Breast epithelium (tissue), 4 donors: Measurements from ENCODE around the gene BRCC3. TPM values are rescaled to one million over a fixed set of nuclear protein-coding genes. Genes with fewer than 3 reads are reported as not detected.

ENCODE experiments used
- DNase-seq, 2 donors: peaks; one replicate each; pipeline ENCODE4 v3.0.0-alpha.2; 2019; ENCODE audit warnings: low spot score in 2 of 2
- H3K27ac ChIP-seq, 2 donors: fragments of 200-600 bp; sonication (generic) in 1 of 2; one replicate each; pipeline ENCODE4 v1.5.1; 2016 to 2019; ENCODE audit warnings: mild to moderate bottlenecking in 1 of 2
- H3K27me3 ChIP-seq, 2 donors: fragments of 200-600 bp; sonication (generic) in 1 of 2; one replicate each; pipeline versions ENCODE4 v1.5.1 to v1.6.0; 2017 to 2019; ENCODE audit warnings: control low read depth in 1 of 2, mild to moderate bottlenecking in 1 of 2
- H3K36me3 ChIP-seq: fragments of 200-600 bp; one replicate; pipeline ENCODE4 v1.5.1; 2019
- H3K4me1 ChIP-seq, 2 donors: fragments of 200-600 bp; sonication (generic); one replicate each; pipeline ENCODE4 v1.5.1; 2016 to 2019; ENCODE audit warnings: control low read depth in 1 of 2
- H3K4me3 ChIP-seq, 3 donors: fragments of 200-600 bp; sonication (generic); 1 replicate in 2 of 3; 2 replicates in 1 of 3; pipeline ENCODE4 v1.5.1; 2016 to 2019; ENCODE audit warnings: mild to moderate bottlenecking in 3 of 3, moderate library complexity in 2 of 3
- H3K9me3 ChIP-seq, 2 donors: fragments of 200-600 bp; sonication (generic) in 1 of 2; one replicate each; pipeline ENCODE4 v1.5.1; 2016 to 2019; ENCODE audit warnings: control low read depth in 1 of 2
- POLR2A ChIP-seq: fragments of 450-650 bp; IDR thresholded peaks from one replicate; pipeline ENCODE4 v1.6.1; 2016; ENCODE audit warnings: antibody characterized with exemption, mild to moderate bottlenecking, moderate library complexity
- POLR2AphosphoS5 ChIP-seq, 3 donors: sonication (generic); formaldehyde crosslinking; IDR thresholded peaks; one replicate each; pipeline ENCODE4 v1.6.1; 2017; ENCODE audit warnings: antibody characterized with exemption in 3 of 3
- intact Hi-C: fragments of 100-400 bp; cut with DNase I; formaldehyde crosslinking; loops from one replicate; pipeline ENCODE4 v1.15.1; 2023; ENCODE audit warnings: low total_unique reads
- total RNA-seq, 3 donors: library from RNA; depleted of rRNA; stranded (reverse); fragments of >200 nt; gene quantifications; one replicate each; pipeline ENCODE4 v1.1.0, GENCODE V29; 2016
- TF ChIP-seq, protein P1 (sequence below), 3 donors: fragments of 450-650 bp; IDR thresholded peaks; one replicate each; pipeline ENCODE4 v1.5.1; 2016 to 2017; ENCODE audit warnings: antibody characterized with exemption in 3 of 3, mild to moderate bottlenecking in 3 of 3, moderate library complexity in 3 of 3

BRCC3 gene
- total RNA-seq, 3 donors from 2014 or later: 12.8 to 16.0 (median 13.1) TPM

DNA sequence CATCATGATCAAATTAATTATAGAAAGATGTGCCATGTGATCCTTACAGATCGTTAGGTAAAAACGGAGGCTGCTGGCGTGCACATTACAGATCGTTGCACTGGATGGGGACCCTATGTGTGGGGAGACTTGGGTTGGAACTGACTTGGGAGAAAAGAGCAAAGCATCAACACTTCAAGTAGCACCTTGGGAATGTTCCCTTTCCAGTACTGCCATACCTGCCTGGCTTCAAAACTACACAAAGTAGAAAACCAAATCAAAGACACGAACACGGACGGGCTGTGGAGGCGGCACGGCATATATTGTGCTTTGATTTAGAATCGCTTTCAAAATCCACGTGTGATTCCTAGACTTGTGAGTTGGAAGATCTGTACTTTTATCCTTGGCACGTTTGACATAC, 1.3 kb upstream of the BRCC3 start:
- peak overlapping the region; percentile 54 to 78 (median 57) for H3K4me3 ChIP-seq
- TF ChIP-seq, protein P1, sequence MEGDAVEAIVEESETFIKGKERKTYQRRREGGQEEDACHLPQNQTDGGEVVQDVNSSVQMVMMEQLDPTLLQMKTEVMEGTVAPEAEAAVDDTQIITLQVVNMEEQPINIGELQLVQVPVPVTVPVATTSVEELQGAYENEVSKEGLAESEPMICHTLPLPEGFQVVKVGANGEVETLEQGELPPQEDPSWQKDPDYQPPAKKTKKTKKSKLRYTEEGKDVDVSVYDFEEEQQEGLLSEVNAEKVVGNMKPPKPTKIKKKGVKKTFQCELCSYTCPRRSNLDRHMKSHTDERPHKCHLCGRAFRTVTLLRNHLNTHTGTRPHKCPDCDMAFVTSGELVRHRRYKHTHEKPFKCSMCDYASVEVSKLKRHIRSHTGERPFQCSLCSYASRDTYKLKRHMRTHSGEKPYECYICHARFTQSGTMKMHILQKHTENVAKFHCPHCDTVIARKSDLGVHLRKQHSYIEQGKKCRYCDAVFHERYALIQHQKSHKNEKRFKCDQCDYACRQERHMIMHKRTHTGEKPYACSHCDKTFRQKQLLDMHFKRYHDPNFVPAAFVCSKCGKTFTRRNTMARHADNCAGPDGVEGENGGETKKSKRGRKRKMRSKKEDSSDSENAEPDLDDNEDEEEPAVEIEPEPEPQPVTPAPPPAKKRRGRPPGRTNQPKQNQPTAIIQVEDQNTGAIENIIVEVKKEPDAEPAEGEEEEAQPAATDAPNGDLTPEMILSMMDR (IDR thresholded peaks at IDR 0.05): no peak
- no peak for TF ChIP-seq POLR2AphosphoS5 (IDR thresholded peaks at IDR 0.05)
- TF ChIP-seq POLR2A: no peak
- H3K36me3 ChIP-seq: no peaks in the 10 kb centered on the region
- H3K9me3 ChIP-seq: no peaks in the 10 kb centered on the region
- no peak overlapping the region for H3K27ac ChIP-seq
- intact Hi-C loops: no loop called here
- DNase-seq: no peak
- H3K27me3 ChIP-seq: no peaks in the 10 kb centered on the region
- no peaks in the 10 kb centered on the region for H3K4me1 ChIP-seq

DNA sequence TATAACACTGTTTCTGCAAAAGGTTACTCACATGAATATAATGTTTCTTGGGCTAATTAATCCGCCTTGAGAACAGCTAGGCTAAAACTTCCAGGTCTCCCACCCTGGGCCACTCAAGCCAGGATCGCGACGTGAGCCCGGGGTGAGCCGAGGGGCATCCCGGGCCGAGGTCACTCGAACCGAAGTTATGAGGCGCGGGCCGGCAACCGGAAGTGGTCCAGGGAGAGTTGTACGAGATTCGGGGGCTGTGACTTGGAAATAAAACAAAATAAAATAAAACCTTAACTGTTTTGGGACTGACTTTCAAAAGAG, 689 bp upstream of the BRCC3 start:
- no peaks in the 10 kb centered on the region for H3K4me1 ChIP-seq
- DNase-seq: no peak
- H3K36me3 ChIP-seq: no peaks in the 10 kb centered on the region
- no peaks in the 10 kb centered on the region for H3K9me3 ChIP-seq
- intact Hi-C loops: no loop called here
- peak overlapping the region; percentile 54 to 78 (median 57) for H3K4me3 ChIP-seq
- H3K27ac ChIP-seq: peak overlapping the region; percentile 81 to 89
- no peaks in the 10 kb centered on the region for H3K27me3 ChIP-seq
- TF ChIP-seq, protein P1 (IDR thresholded peaks at IDR 0.05): no peak
- peak in 1 of 3 donors; percentile 13 for TF ChIP-seq POLR2AphosphoS5 (IDR thresholded peaks at IDR 0.05)

DNA sequence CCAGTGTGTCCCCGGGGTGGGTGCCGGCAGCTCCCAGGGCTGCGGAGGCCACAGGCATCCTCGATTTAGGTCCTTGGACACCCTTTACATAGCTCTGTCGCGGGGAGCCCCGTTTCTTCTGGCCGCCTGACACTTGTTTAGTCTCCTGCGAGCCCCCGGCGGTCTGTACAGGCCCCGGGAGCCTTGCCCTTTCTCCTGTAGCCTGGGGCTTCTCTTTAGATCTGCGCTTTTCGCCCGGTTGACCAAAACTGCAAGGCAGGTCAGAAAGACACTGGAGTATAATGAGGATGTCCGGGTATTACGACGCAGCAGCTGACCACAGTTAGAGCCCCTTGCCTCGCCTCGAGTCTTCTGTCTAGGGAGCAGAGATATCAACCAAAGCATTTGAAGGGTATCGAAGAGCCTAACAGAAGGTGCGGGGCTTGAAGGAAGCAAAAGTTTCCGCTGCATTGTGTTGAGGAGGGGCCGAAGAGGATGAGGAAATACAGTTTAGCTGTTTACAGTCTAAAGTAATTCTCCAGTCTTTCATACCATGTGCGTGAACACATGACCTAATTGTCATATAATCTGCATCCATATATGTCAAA, 479 bp downstream of the BRCC3 start:
- Histone ChIP-seq H3K9me3 (no peaks in the 10 kb centered on the region), H3K4me3 (peak overlapping the region; percentile 51 to 78 (median 57)), H3K27me3 (no peaks in the 10 kb centered on the region), H3K4me1 (no peaks in the 10 kb centered on the region), H3K36me3 (no peaks in the 10 kb centered on the region), H3K27ac (peak overlapping the region; percentile 73 to 89)
- TF ChIP-seq POLR2A: no peak
- peak in 1 of 3 donors; percentile 2 for TF ChIP-seq POLR2AphosphoS5 (IDR thresholded peaks at IDR 0.05)
- intact Hi-C loops: no loop called here
- DNase-seq: no peak

- DNase-seq: no peak
- TF ChIP-seq, protein P1 (IDR thresholded peaks at IDR 0.05): no peak
- TF ChIP-seq POLR2A (no peak), POLR2AphosphoS5 (IDR thresholded peaks at IDR 0.05) (no peak)
- H3K4me1 ChIP-seq: no peaks in the 10 kb centered on the region
- H3K27me3 ChIP-seq: no peaks in the 10 kb centered on the region
- intact Hi-C loops: no loop called here
- H3K4me3 ChIP-seq: no peak overlapping the region
- no peak overlapping the region for H3K27ac ChIP-seq
- H3K36me3 ChIP-seq: no peaks in the 10 kb centered on the region
- no peaks in the 10 kb centered on the region for H3K9me3 ChIP-seq
Measured at GRCh38 chrX:155086202-155086840, 15.0 kb downstream of the BRCC3 start.

GRCh38 chrX:155086961-155087735, 15.8 kb downstream of the BRCC3 start:
- no peaks in the 10 kb centered on the region for H3K9me3 ChIP-seq
- TF ChIP-seq POLR2A (no peak), POLR2AphosphoS5 (IDR thresholded peaks at IDR 0.05) (no peak)
- TF ChIP-seq, protein P1 (IDR thresholded peaks at IDR 0.05): no peak
- DNase-seq: no peak
- intact Hi-C loops: no loop called here
- no peaks in the 10 kb centered on the region for H3K36me3 ChIP-seq
- no peak overlapping the region for H3K4me3 ChIP-seq
- H3K4me1 ChIP-seq: no peaks in the 10 kb centered on the region
- H3K27ac ChIP-seq: no peak overlapping the region
- H3K27me3 ChIP-seq: no peaks in the 10 kb centered on the region
